Esophagus squamous epithelium (tissue), 4 donors: ENCODE data around the gene ZNF185.

ENCODE experiments used
- CTCF ChIP-seq, 6 experiments: fragments of 450-650 bp in 4 of 6; fragments of 200-600 bp in 2 of 6; sonication (generic) in 2 of 6; IDR thresholded peaks; one replicate each; pipeline ENCODE4 v1.5.1; 2016 to 2019; ENCODE audit warnings: antibody characterized with exemption in 6 of 6, mild to moderate bottlenecking in 4 of 6, moderate library complexity in 4 of 6
- POLR2A ChIP-seq, 4 donors: fragments of 450-650 bp; IDR thresholded peaks; one replicate each; pipeline ENCODE4 v1.6.1; 2017; ENCODE audit warnings: antibody characterized with exemption in 4 of 4, mild to moderate bottlenecking in 4 of 4, moderate library complexity in 3 of 4

- TF ChIP-seq POLR2A (IDR thresholded peaks at IDR 0.05) (no peak), CTCF (IDR thresholded peaks at IDR 0.05) (no peak)
Observed at GRCh38 chrX:152928761-152929400, 31.0 kb downstream of the ZNF185 start.
